Esophagus muscularis mucosa (tissue), 4 donors: ENCODE results near the gene TMEM43. TPM values are rescaled to one million over a fixed set of nuclear protein-coding genes. Genes with fewer than 3 reads are reported as not detected.

Experiments
- DNase-seq: peaks from one replicate; pipeline ENCODE4 v3.0.0-alpha.2; 2017; ENCODE audit errors: extremely low spot score
- H3K27ac ChIP-seq, 4 donors: fragments of 200-600 bp; sonication (generic); replicated peaks in 1 of 4; 1 replicate in 3 of 4; 2 replicates in 1 of 4; pipeline ENCODE4 v1.5.1; 2016 to 2019; ENCODE audit warnings: mild to moderate bottlenecking in 1 of 4
- H3K27me3 ChIP-seq, 4 donors: fragments of 200-600 bp; sonication (generic); one replicate each; pipeline versions ENCODE4 v1.5.1 to v1.6.0; 2016 to 2019
- H3K36me3 ChIP-seq, 4 donors: fragments of 200-600 bp; sonication (generic); one replicate each; pipeline ENCODE4 v1.5.1; 2016 to 2019
- H3K4me1 ChIP-seq, 4 donors: fragments of 200-600 bp; sonication (generic); one replicate each; pipeline ENCODE4 v1.5.1; 2016 to 2019
- H3K4me3 ChIP-seq, 4 donors: fragments of 200-600 bp; sonication (generic); 1 replicate in 2 of 4; 2 replicates in 2 of 4; pipeline ENCODE4 v1.5.1; 2016 to 2019; ENCODE audit warnings: mild to moderate bottlenecking in 4 of 4, moderate library complexity in 1 of 4
- H3K9me3 ChIP-seq, 4 donors: fragments of 200-600 bp; sonication (generic); 1 replicate in 3 of 4; 2 replicates in 1 of 4; pipeline ENCODE4 v1.5.1; 2016 to 2019
- EP300 ChIP-seq: sonication (generic); formaldehyde crosslinking; IDR thresholded peaks from one replicate; pipeline ENCODE4 v1.6.1; 2017; ENCODE audit warnings: antibody characterized with exemption
- POLR2A ChIP-seq: fragments of 450-650 bp; IDR thresholded peaks from one replicate; pipeline ENCODE4 v1.6.1; 2017; ENCODE audit warnings: antibody characterized with exemption, moderate library complexity, mild to moderate bottlenecking, low read depth
- POLR2AphosphoS5 ChIP-seq, 2 donors: sonication (generic); formaldehyde crosslinking; IDR thresholded peaks; one replicate each; pipeline ENCODE4 v1.6.1; 2017; ENCODE audit warnings: antibody characterized with exemption in 2 of 2
- WGBS: methylation state at CpG from one replicate; pipeline ENCODE4 v1.1.5; 2018; 5-methylcytosine and 5-hydroxymethylcytosine counted together
- intact Hi-C: fragments of 100-400 bp; cut with DNase I; formaldehyde crosslinking; loops from one replicate; pipeline ENCODE4 v1.15.1; 2023
- total RNA-seq, 4 donors: library from RNA; depleted of rRNA; stranded (reverse); fragments of >200 nt; gene quantifications; one replicate each; pipeline versions ENCODE4 v1.1.0 to v1.2.1, GENCODE V29; 2016
- TF ChIP-seq, protein P1 (sequence below), 3 experiments: fragments of 200-600 bp in 2 of 3; fragments of 450-650 bp in 1 of 3; sonication (generic) in 2 of 3; IDR thresholded peaks; one replicate each; pipeline ENCODE4 v1.5.1; 2017 to 2019; ENCODE audit warnings: antibody characterized with exemption in 3 of 3, mild to moderate bottlenecking in 2 of 3, moderate library complexity in 1 of 3

TMEM43 gene
- total RNA-seq, 4 donors from 2014 or later, result 131 to 208 (median 179) TPM

DNA sequence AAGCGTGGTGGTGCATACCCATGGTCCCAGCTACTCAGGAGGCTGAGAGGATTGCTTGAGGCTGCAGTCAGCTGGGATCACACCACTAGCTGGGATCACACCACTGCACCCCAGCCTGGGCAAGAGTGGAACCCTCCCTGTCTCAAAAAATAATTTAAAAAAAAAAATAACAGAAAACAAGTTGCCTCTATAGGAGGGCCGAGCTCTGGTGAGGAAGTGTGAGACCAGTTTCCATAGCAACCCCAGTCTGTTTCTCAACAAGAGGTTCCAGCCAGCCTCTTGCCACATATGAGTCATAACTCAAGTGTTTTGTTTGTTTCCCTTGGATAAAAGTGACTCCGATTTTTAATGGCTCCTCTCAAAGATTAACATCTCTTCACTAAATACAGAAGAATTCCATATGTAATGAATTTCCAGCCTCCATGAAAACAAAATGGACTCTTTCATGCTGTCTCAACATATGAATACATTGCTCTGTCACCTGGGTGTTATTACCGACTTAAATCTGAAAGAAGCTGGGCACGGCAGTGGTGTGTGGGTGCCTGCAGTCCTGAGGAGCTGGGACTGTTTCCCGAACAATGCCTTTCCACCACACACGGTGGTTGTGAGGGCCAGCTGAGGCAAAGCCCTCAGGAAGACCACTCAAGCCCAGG, 19.7 kb downstream of the TMEM43 start:
- Histone ChIP-seq H3K4me1 (peaks cover 52 to 83% (median 78%) of the 10 kb centered on the region in 4 donors), H3K4me3 (peak overlapping the region; percentile 10 to 39 (median 34)), H3K27me3 (no peaks in the 10 kb centered on the region), H3K9me3 (no peaks in the 10 kb centered on the region), H3K36me3 (peaks cover 30 to 71% (median 65%) of the 10 kb centered on the region in 4 donors), H3K27ac (peak overlapping the region; percentile 86 to 92 (median 90))
- peak; percentile 66 to 78 for TF ChIP-seq POLR2AphosphoS5 (IDR thresholded peaks at IDR 0.05)
- no peak for TF ChIP-seq POLR2A
- 7% methylated on average over 7 of the region's 7 CpGs for WGBS
- no peak for DNase-seq
- intact Hi-C loops, result no loop called here

DNA sequence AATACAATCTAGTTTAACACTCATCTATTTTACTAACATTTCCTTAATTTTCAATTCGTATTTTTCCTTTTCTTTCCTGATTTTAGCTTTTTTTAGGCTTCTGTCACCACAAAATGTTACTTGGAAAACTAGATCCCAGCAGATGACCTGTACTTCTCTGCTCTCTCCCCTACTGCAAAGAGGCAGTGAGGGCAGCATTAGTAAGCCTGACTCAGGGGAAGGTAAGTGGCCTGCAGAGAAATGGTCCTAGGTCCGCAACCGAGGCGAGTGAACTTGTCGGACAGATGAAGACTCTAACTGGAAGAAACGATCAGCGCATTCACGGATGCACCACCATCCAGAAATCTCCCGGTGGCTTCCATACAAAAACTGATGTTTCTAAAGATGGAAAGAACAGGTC, 20.4 kb downstream of the TMEM43 start:
- intact Hi-C loops, result no loop called here
- Histone ChIP-seq H3K36me3 (peaks cover 23 to 70% (median 64%) of the 10 kb centered on the region in 4 donors), H3K9me3 (no peaks in the 10 kb centered on the region), H3K4me1 (peaks cover 52 to 83% (median 78%) of the 10 kb centered on the region in 4 donors), H3K4me3 (peak overlapping the region in 2 of 4 donors; percentile 34), H3K27me3 (no peaks in the 10 kb centered on the region), H3K27ac (peak overlapping the region; percentile 86 to 92 (median 90))
- WGBS, result 75% methylated on average over 9 of the region's 9 CpGs
- no peak for DNase-seq
- TF ChIP-seq EP300 (no peak), POLR2A (no peak), POLR2AphosphoS5 (IDR thresholded peaks at IDR 0.05) (no peak)
- TF ChIP-seq, protein P1, sequence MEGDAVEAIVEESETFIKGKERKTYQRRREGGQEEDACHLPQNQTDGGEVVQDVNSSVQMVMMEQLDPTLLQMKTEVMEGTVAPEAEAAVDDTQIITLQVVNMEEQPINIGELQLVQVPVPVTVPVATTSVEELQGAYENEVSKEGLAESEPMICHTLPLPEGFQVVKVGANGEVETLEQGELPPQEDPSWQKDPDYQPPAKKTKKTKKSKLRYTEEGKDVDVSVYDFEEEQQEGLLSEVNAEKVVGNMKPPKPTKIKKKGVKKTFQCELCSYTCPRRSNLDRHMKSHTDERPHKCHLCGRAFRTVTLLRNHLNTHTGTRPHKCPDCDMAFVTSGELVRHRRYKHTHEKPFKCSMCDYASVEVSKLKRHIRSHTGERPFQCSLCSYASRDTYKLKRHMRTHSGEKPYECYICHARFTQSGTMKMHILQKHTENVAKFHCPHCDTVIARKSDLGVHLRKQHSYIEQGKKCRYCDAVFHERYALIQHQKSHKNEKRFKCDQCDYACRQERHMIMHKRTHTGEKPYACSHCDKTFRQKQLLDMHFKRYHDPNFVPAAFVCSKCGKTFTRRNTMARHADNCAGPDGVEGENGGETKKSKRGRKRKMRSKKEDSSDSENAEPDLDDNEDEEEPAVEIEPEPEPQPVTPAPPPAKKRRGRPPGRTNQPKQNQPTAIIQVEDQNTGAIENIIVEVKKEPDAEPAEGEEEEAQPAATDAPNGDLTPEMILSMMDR (IDR thresholded peaks at IDR 0.05), result no peak

- 87% methylated on average over 6 of the region's 10 CpGs for WGBS
- intact Hi-C loops, result no loop called here
- peak overlapping the region; percentile 86 to 92 (median 90) for H3K27ac ChIP-seq
- H3K4me1 ChIP-seq, result peaks cover 52 to 79% (median 75%) of the 10 kb centered on the region in 4 donors
- peaks cover 21 to 68% (median 62%) of the 10 kb centered on the region in 4 donors for H3K36me3 ChIP-seq
- H3K27me3 ChIP-seq, result no peaks in the 10 kb centered on the region
- no peaks in the 10 kb centered on the region for H3K9me3 ChIP-seq
- no peak for DNase-seq
- no peak overlapping the region for H3K4me3 ChIP-seq
- no peak for TF ChIP-seq POLR2AphosphoS5 (IDR thresholded peaks at IDR 0.05)
- TF ChIP-seq EP300, result no peak
- TF ChIP-seq, protein P1 (IDR thresholded peaks at IDR 0.05), result no peak
- no peak for TF ChIP-seq POLR2A
Measured at GRCh38 chr3:14145670-14146380, 21.0 kb downstream of the TMEM43 start.

GRCh38 chr3:14146381-14147065, 21.7 kb downstream of the TMEM43 start:
- H3K27ac ChIP-seq, result peak overlapping the region; percentile 86 to 92 (median 90)

DNA sequence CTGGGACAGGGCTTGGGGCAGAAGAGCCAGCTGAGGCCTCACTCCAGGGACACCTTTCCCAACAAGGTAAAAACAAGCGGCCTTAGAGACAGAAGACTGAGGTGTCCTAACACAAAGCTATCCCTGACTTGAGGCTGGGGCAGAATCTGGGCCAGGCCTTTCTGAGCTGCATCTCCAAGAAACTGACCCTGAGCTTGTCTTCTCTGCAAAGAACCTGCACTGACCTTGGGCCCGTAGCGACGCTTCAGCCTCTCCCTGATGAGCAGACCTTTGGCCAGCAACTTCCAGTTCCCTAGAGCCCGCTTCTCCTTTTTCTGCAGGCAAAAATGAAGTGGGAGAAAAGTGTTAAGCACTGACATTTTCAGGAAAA, 22.2 kb downstream of the TMEM43 start:
- Histone ChIP-seq H3K27ac (peak overlapping the region; percentile 86 to 92 (median 90)), H3K4me1 (peaks cover 46 to 66% (median 63%) of the 10 kb centered on the region in 4 donors), H3K36me3 (peaks cover 14 to 68% (median 61%) of the 10 kb centered on the region in 4 donors), H3K27me3 (no peaks in the 10 kb centered on the region), H3K4me3 (no peak overlapping the region), H3K9me3 (no peaks in the 10 kb centered on the region)
- DNase-seq, result no peak
- 87% methylated on average over 4 of the region's 5 CpGs for WGBS
- TF ChIP-seq EP300, result no peak
- TF ChIP-seq POLR2AphosphoS5 (IDR thresholded peaks at IDR 0.05), result no peak
- TF ChIP-seq, protein P1 (IDR thresholded peaks at IDR 0.05), result no peak
- TF ChIP-seq POLR2A, result no peak
- intact Hi-C loops, result no loop called here

More at GRCh38 chr3:14146381-14147065, 21.7 kb downstream of the TMEM43 start:
- H3K9me3 ChIP-seq, result no peaks in the 10 kb centered on the region
- WGBS, result 96% methylated on average over 7 of the region's 10 CpGs
- no peak for DNase-seq
- no peak overlapping the region for H3K4me3 ChIP-seq
- peaks cover 50 to 72% (median 68%) of the 10 kb centered on the region in 4 donors for H3K4me1 ChIP-seq
- H3K27me3 ChIP-seq, result no peaks in the 10 kb centered on the region
- TF ChIP-seq EP300 (no peak), POLR2AphosphoS5 (IDR thresholded peaks at IDR 0.05) (peak in 1 of 2 donors; percentile 22)
- H3K36me3 ChIP-seq, result peaks cover 19 to 68% (median 61%) of the 10 kb centered on the region in 4 donors
- intact Hi-C loops, result no loop called here
